GM18861 (cell line): ENCODE results near the gene UACA.
"Not testable (repeated sequence)": the region's sequence is repeated elsewhere in the genome, so short reads cannot be mapped to it uniquely, and the experiment has no call there.

Source experiments
- ATAC-seq: cut with Tn5 transposase; IDR thresholded peaks from one replicate; pipeline ENCODE4 v1.9.1; 2021; ENCODE audit not compliant: unreplicated experiment

Gene UACA

DNA sequence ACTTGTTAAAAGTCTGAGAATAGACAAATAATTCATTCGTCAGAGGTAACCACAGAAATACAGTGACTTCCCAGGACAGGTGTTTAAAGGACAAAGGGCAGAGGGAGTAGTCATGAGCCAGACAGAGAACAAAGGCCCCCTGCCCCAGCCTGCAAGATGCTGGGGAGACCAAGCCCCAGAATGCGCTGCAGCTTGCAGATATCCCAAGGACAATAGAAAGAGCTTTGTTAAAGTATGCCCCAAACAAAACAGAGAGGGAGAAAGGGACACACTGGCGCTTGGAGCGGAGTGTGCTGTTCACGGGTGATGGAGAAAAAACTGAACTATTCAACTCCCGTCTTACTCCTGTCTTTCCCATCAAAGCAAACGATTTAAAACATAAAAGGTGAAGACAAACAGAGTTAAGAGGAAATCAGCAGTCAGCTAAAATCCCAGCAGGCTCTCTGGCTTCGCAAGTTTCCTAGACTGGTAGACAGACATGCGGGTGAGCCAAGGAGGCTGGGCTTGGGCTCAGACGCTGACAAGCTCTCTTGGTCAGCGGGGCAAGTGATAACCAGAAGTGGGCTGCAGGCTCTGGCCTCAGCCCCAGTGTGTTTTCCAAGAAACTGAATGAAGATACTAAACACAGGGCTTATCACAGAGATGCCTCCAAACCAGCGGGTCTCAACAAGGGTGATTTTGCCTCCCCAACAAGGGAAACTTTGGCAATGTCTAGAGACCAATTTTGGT is 130.1 kb downstream of the UACA start:
- ATAC-seq: no peak

DNA sequence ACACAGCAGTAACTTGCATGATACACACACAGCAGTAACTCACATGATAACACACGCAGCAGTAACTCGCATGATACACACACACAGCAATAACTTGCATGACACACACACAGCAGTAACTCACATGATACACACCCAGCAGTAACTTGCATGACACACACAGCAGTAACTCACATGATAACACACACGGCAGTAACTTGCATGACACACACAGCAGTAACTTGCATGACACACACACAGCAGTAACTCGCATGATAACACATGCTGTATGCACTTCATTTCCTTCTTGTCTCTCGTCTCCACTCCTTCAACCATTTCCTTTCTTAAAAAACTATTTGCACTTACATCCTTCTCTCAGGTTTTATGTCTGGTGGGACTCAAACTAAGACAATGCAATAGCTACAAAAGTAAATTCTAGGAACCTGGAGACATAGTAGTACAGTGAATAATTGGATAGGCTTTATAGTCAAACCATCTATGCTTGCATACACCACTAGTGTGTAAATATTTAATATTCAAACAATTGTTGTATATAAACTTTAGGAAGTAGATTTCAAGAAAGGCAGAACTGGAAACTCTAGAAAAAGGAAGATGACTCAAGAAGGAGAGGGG is 130.8 kb downstream of the UACA start:
- no peak for ATAC-seq

DNA sequence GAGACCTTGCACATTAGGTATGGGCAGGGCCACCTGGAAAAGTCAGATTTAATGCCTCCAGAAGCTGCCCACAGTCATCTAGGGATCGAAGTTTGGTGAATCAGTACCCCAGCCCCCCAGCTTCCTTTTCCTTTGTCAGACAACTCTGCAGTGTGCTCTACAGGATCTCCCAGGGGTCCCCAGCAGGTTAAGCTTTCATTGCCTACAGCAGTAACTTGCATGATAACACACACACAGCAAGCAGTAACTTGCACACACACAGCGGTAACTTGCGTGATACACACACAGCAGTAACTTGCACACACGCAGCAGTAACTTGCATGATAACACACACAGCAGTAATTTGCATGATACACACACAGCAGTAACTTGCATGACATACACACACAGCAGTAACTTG is 131.3 kb downstream of the UACA start:
- ATAC-seq: no peak

DNA sequence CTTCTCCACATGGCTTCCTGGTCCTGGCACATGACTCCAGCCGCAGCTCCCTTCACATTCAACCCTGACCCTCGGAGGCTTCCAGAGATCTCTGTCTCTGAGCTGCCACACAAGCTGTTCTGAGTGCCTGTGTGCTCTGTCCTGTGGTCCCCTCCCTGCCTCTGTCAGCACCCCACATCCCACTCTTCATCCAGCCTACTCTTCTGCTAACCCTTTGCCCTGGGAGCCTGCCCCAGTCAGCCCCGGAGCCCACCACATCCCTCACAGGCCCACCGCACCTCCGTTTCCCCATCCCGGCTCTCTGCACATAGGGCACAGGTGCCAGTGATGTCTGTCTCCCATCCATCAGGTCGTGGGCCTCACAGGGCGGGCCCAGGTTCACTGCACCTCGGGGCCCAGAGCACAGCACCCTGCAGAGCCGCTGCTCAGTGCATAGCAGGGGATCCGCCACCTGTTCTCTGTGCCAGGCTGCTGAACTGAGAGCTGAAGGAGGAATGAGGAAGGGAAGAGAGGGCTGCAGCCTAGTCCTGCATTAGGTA is 133.6 kb downstream of the UACA start:
- ATAC-seq: no peak

DNA sequence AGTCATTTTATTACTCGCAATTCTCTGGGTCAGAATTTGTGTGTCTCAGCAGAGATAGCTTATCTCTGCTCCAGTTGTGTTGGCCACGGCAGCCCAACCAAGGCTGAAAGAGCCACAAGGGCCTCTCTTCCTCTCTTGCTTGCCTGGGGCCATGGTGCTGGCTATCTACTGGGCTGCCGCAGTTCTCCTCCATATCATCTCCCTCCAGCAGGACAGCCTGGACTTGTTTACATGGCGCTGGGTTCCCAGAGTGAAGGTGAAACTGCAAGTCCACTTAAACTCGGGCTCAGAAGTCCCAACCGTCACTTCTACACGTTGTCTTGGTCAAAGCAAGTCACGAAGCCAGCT is 134.8 kb downstream of the UACA start:
- ATAC-seq: no peak

DNA sequence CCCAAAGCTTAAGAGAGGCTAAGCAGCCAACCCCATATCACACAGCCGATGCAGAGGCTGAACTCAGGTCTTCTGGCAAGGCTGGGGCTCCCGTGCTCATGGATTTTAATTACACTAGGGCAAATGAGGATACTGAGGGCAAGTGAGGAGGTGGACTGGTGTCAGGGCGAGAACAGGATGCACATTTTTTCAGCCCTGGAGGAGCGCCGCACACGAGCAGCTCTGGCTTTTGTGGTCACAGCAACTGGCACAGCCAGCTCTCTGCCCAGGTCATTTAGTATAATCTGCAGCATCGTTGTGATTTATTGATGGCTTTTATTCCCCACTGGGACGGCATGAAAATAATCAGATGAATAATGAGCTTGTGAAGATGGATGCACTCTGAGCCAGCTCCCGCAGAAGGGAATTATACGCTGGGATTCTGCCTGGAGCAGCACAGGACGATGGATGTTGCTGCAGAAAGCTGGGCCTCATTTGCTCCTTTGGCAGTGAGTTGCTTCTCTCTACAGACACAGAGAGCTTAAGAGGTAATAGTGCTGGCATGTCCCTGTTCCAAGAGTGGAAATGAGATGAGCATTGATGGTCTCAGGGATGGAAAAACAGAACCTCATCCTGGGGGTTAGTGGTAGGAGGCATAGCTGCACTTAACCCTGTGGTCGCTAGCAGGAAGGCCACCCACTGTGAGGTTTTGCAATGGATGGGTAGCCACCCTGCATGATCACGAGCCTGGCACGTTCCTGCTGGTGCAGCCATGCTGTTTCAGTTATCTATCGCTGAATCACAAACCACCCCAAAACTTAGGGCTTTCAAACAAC is 135.4 kb downstream of the UACA start:
- no peak for ATAC-seq

DNA sequence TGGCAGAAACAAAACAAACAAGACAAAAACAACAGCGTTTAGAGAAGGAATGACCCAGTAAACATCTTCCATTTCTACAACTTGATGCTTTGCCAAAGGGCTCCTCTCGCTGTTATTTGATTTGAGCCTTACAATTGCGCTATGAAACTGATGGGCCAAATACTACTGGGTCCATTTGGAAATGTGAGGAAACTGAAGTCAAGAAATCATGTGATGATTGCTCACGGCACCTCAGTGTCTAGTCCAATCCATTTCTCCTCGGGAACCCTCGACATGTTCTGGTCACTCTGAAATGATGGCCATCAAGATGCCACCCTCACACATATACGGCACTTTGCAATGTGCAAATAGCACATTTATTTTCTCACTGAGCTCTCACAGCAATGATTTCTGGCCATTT is 136.0 kb downstream of the UACA start:
- no peak for ATAC-seq

DNA sequence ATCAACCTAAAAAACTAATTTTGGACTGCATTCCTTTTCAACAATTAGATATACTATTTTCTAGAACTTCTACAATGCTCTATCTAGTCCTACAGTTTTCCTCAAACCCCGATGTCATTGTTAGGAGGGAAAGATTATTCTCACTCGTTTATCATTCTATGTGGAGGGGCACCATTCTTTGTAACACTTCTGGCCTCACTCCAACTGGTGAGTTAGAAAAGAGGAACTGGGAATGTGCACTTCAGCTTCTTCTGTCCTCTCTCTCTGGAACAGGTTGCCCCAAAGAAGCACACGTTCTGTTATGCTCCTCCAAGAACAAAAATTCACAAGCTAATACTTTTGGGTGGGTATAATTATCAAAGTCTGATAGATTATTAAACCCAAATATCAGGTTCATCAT is 137.9 kb downstream of the UACA start:
- no peak for ATAC-seq

DNA sequence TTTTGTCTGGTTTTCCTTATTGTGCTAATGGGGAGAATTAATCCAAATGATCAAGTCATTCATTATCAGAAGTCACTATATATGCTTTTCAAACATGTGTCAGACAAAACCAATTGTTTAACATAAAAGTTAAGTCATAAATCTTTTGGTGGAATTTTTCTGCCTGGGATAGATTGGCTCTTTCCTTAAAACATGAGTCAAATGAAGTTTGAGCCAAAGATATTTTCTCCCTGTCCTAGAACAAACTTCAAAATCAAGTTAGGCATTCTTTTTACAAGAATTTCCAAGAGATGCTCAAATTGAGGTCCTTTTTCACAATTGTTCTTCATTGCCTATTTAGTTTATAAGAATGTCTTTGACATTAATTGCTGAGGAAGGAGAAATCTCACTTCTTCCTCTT is 138.3 kb downstream of the UACA start:
- no peak for ATAC-seq

DNA sequence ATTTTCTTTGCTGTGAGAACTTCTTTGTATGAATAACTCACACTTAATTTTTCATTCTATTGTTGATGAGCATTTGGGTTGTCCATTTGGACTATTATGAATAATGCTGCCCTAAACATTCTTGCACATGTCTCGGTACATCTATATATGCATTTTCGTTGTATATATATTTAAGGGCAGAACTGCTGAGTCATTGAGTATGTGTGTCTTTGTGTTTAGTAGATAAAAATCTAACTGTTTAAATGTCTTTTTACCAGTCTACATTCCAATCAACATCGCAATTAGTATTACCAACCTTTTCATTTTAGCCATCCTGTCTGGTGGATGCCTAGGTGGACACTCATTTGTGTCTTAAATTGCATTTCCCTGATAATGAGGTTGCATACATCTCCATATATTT is 144.4 kb downstream of the UACA start:
- no peak for ATAC-seq

DNA sequence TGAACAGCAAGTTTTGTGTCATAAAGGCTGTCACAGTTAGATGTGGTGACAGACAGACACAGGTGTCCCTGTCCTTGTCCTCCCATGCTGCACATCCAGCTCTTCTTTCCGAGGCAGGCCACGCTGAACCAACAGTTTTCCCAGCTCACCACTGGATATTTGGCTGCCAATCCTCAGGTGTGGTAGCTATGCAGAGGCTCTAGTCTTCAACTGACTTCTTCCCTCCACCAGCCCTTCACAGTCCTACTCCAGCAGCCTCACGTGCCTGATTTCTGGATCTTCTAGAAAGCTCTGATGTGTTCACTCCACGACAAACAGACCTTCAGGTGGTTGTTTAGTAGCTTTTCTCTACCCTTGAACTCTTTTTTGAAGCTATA is 145.5 kb downstream of the UACA start:
- no peak for ATAC-seq

DNA sequence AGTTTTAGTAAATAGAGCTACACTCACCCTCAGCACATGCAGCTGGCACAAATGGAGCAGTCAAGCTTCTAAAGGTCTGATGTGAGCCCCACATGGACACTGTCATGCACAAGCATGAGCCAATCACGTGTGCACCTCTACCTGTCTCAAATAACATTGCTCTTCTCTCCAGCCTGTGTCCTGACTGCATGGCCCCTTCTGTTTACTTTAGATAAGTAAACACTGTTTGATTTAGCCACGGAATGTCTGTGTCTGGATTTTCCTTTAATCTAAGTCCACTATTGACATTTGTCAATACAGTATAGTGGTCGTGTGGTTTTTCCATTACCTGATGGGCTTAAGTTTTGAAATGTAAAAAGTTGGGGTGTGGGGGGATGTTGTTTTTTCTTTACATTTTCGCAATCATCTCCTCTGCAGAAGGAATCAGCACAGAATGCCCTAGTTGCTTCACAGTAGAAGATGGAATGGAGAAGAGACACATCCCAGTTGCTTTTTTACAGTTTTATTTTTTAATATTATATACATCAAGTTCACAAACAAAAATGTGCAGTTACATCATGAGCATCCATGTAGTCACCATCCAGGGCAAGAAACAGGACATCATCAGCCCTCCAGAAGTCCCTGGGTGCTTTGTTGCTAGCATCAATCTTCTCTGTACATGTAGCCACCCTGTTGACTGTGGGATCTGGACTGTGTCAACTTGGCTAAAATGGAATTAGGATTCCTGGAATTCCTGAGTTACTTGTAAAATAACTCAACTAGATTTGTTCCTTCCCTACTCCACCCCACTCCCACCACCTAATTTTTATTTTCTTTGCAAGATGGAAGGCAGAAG is 146.1 kb downstream of the UACA start:
- ATAC-seq: no peak

DNA sequence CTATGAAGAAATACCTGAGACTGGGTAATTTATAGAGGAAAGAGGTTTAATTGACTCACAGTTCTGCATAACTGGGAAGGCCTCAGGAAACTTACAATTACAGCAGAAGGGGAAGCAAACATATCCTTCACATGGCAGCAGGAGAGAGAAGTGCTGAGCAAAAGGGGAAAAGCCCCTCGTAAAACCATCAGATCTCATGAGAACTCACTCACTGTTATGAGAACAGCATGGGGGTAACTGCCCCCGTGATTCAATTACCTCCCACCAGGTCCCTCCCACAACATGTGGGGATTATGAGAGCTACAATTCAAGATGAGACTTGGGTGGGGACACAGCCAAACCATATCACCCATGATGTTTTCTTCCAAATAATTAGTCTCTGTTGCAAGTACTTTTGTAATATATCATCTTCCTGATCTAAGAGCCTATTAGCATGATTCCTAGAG is 147.0 kb downstream of the UACA start:
- ATAC-seq: not testable (repeated sequence)

DNA sequence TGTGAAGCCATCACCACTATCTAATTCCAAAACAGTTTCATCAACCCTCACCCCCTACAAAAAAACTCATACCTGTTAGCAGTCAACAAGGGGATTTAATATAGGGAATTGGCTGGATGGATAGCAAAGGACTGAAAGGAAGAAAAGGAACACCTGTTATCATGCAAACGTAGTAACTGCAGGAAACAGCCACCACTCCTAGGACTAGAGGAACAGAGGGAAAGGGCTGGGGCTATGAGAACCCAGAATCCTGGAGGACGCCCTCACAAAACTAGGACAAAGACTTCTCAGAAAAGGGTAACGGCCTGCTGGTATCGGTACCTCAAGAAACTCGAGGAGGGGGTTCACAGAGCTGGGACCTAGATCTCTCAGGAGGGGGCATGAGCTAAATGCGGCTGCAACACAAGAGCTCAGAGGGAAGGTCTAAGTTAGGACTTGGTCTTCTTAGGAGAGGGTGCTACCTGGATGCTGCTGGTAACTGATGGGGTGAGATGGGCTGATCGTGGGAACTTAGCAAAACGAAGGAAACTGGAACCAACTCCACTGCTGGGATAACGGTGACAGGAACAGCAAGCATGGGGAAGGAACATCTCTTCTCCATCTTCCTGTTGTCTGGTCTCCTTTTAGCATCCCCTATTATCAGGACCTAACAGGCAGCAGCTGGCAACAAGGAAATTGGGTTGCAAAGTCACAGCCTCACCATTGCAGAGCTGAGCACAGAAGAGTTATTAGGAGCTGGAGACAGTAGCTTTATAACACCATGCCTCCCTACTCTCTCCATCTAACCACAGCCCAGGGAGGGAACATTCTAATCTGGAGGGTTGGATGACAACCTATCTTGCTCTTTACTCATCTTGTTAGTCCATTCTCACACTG is 147.7 kb downstream of the UACA start:
- ATAC-seq: no peak

DNA sequence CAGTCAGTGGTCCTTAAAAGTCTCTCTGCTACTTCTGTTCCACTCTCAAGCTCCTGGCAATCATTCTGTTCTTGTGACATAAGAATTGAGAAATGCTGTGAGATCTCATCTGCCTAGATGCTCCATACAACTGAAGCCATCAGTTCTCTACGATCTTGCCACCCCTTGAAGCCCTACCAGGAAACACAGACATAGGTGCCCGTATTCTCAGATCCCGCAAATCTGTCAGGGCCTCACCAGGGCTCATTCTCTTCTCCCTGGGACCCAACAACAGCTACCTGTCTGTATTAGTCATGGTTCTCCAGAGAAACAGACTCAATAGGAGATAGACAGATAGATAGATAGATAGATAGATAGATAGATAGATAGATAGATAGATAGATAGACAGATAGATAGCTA is 149.1 kb downstream of the UACA start:
- no peak for ATAC-seq

DNA sequence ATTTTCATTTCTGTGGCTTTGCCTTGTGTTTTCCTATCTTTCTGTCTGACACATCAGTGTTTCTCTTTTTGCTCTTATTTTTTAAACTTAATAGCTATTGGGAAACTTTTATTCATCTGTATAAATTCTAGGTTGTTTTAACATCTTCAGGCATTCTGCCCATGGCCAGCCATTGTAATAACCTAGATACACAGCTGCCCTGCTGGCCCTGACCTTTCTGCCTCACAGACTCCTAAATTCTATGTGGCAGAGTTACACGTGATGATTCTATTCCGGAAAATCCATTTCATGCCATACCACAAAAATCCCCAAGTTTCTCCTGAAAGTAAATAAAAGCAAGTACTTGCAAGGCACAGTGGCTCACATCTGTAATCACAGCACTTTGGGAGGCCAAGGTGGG is 150.1 kb downstream of the UACA start:
- no peak for ATAC-seq

DNA sequence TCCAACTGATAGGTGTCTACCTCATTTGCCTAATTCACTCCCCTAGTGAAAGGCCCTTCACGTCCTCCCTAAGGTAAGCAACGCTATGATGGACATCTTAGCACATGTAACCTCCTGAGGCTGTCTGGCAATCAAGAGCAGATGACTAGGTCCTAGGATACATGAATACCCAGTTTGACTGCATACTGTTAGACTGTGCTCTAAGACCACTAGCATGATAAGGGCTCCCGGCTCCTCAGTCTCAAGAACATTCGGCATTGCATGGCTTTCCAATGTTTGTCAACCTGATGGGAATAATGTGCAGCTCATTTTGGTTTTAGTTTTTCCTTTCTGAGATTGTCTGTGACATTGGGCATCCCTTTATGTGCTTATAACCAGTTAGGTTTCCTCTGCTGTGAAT is 152.1 kb downstream of the UACA start:
- ATAC-seq: no peak

DNA sequence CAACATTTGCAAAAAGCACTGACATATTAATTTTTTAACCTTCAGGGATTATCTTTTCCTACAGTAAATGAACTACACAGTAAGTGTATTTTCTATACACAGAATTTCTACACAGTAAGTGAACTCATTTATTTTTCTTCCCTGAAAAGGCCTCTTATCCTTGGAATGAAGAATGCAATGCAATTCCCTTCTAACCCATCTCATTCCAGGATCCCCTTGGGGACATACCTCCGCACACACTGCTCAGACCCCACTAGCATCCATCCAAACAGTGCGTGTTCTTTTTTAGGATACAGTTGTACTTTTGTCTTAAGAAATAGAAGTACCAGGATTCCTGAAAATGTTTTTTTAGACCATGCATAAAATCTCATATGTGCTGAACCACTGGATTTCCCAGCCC is 152.8 kb downstream of the UACA start:
- no peak for ATAC-seq

DNA sequence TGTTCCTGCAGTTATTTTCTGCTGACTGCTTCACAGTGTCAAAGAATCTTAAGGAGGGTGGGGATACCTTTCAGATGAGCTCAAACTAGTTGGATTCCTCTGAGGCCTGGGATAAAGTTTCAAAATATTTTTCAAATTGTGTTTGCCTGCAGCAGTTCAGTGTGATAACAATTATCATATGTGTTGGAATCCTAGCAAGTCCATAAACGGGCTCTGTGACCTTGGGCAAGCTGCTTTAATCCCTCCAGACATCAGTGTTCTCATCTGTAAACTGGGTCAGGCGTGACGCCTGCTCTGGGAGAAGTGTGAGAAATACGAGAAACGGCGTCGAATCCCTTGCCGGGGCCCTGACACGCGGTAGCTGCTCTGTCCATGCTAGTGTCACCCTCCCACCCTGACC is 153.5 kb downstream of the UACA start:
- no peak for ATAC-seq

DNA sequence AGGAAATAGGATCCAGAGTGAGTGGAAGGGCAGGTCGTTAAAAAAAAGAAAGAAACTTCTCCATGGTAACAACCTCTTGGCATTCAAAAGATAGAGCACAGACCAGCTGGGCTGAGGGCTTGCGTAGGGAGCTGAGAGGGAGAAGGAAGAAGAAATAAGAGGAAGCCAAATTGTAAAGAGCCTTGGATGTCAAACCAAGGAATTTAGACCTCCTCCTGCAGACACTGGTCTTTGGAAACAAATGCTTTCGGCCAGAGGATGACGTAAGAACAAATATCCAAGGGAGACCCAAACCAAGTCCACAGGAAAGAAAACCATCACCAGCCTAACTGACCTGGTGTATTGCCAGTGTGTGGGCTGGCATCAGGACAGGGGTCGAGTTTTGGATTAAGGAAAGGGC is 155.2 kb downstream of the UACA start:
- ATAC-seq: no peak
